ENCODE data around the gene ALS2.
"Not testable (repeated sequence)": the region's sequence is repeated elsewhere in the genome, so short reads cannot be mapped to it uniquely, and the experiment has no call there.

ALS2 gene

GRCh38 chr2:201671205-201671604, 109.5 kb downstream of the ALS2 start:
- not testable (repeated sequence) for ATAC-seq

GRCh38 chr2:201669865-201670264, 110.9 kb downstream of the ALS2 start:
- no peak for ATAC-seq

DNA sequence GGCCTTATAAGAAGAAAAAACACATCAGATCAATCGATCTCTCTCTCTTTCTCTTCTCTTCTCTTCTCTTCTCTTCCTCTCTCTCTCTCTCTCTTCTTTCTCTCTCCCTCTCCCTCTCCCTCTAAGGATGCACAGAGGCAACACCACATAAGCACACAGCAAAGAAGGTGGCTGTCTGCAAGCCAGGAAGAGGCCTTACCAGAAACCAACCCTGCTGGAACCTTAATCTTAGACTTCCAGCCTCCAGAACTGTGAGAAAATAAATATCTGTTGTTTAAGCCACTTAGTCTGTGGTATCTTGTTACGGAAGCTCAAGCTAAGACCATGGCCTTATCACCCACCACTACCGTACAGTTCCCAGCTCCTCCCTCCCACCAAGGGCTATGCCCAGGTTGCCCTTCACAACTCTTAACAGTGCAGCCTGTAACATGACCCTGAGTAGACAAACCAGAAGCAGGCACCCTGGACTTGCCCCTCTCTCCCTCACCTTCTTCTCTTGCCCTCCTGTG, 112.3 kb downstream of the ALS2 start:
- no peak for ATAC-seq

DNA sequence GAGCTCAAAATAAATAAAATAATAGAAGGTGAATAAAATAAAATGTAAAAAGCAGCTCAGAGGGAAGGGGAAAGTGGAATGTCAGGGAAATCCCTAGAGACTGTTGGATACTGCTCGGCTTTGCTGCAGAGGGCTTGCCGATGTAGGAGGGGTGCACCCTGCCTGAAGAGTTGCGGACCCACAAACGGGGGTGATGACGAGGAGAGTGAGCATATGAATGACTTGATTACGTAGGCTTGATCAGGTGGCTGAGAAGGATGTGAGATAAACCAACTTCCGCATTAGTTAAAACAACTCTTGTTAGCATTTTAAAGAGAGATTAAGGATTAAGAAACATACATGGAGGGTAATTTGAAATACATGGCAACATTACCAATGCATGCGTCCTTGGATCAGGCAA, 116.4 kb downstream of the ALS2 start:
- ATAC-seq: no peak

DNA sequence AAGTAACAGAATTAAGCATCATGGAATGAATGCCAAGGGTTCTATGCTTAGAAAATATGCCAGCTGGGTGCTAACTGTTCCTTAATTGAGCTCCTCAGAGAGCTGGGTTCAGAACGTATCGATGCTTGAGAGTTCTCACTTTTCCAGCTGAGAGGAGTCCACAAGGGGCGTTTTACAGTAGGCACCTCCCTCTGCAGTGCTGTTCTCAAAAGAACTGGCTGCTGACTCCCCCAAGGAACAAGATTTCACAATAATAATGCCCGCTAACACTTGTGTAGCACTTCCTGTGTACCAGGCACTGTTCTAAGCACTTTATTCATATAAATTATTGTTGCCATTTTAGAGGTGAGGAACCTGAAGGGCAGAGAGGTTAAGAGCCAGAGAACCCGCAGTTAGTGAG, 119.4 kb downstream of the ALS2 start:
- no peak for ATAC-seq

DNA sequence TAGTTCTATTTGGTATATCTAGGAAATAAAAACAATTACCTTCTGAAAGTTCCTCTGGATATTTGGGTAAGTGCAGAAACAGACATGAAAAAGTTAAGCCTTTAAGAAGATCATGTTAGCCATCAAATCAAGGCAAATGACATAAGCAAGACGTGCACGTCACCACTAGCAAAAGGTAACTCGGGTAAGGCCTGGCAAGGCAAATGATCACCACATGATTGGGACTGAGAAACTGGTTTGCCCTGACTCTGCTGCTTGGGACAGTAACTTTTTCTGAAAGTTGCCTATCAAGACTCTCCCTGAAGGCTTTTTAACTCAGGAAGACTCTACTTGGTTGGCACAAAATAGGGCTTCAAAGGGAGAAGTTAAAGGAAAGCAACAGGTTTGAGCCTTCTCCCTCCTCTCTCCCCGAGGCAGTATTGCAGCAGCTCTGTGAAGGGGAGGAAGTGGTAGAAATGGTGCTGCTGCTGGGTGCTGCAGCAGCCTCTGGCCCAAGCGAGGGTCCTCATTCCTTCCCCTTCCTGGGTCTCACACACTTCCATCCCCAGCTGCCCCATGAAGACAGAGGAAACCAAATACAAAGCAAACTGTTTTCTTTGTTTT, 120.3 kb downstream of the ALS2 start:
- ATAC-seq: no peak

GRCh38 chr2:201656740-201657139, 124.0 kb downstream of the ALS2 start:
- ATAC-seq: no peak

GRCh38 chr2:201656102-201656501, 124.6 kb downstream of the ALS2 start:
- no peak for ATAC-seq

DNA sequence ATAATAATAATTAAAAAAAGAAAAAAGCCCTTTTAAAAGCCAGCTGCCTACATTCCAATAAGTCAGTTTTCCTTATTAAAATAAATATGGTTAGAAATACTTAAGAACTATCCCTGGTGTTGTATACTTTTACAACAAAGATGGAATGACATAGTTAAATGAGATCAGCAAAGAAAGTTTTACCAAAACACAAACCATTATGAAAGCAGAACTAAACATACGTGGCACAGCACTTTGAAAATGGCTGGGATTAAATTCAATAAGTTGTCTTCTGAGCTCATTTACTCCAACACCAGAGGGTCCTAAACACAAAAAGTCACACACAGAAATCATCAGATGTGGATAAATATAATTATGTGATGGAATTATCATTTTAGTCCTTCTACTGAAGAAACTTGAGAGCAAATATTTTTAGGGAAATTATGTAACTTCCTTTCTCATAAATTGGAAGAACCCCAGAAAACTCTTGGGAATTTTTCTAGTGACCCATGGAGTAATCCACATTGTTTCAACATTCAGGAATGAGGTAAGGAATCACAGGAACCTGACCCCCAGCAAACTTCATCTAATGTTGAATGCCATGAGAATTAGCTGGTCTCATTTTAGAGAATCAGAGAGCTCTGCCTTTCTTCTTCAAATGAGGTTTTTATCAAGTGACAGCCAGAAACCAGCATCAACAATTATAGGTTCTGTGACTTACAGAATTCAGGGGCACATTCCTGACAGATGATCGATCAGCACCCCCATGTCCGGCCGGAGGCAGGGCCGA, 125.9 kb downstream of the ALS2 start:
- no peak for ATAC-seq

DNA sequence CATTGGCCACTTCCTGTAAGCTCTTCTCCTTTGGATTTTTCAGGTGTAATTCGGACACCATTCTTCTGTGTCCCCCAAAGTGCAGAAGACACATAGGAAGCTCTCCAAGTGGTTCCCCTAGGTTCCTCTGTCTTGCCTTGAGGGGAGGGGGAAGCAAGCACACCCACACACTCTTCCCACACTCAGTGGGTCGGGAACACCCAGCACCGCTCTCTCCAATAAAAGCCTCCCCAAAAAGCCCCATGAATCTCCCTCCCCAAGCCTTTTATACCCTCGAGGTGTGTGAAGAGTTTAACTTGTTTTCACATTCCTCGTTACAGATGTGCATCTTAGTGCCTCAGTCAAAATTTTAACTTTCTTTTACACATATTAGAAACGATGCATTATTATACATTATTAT, 127.5 kb downstream of the ALS2 start:
- no peak for ATAC-seq

All from activated CD4-positive, CD25-positive, alpha-beta regulatory T cell treated with anti-CD3 and anti-CD28 coated beads, Interleukin-2, amount 50 U/mL, for 24 hours (primary cell).